Parathyroid adenoma (tissue), 2 donors: ENCODE data around the gene CALCOCO1.

ENCODE experiments used
- H2AFZ ChIP-seq: fragments of 300-600 bp; sonication (generic); one replicate; pipeline ENCODE4 v1.7.0; 2017; ENCODE audit warnings: antibody characterized with exemption, mild to moderate bottlenecking
- H3K27ac ChIP-seq: fragments of 300-600 bp; sonication (generic); one replicate; pipeline ENCODE4 v1.7.0; 2017
- H3K27me3 ChIP-seq: fragments of 300-600 bp; sonication (generic); one replicate; pipeline ENCODE4 v1.7.0; 2017; ENCODE audit warnings: low read length; ENCODE audit not compliant: control insufficient read depth, insufficient read depth
- H3K36me3 ChIP-seq: fragments of 300-600 bp; sonication (generic); one replicate; pipeline ENCODE4 v1.7.0; 2017; ENCODE audit warnings: low read length; ENCODE audit not compliant: control insufficient read depth, insufficient read depth
- H3K4me1 ChIP-seq: fragments of 300-600 bp; sonication (generic); one replicate; pipeline ENCODE4 v1.7.0; 2017; ENCODE audit warnings: control low read depth
- H3K4me2 ChIP-seq: fragments of 300-600 bp; sonication (generic); one replicate; pipeline ENCODE4 v1.7.0; 2017; ENCODE audit warnings: low read length
- H3K4me3 ChIP-seq: fragments of 300-600 bp; sonication (generic); one replicate; pipeline ENCODE4 v1.7.0; 2017; ENCODE audit warnings: low read depth, low read length
- H3K79me2 ChIP-seq: fragments of 300-600 bp; sonication (generic); one replicate; pipeline ENCODE4 v1.7.0; 2017; ENCODE audit warnings: control low read depth
- H3K9ac ChIP-seq: fragments of 300-600 bp; sonication (generic); one replicate; pipeline ENCODE4 v1.7.0; 2017; ENCODE audit warnings: mild to moderate bottlenecking
- H3K9me3 ChIP-seq: fragments of 300-600 bp; sonication (generic); one replicate; pipeline ENCODE4 v1.7.0; 2017; ENCODE audit warnings: low read length; ENCODE audit not compliant: control insufficient read depth
- TF ChIP-seq, protein P1 (sequence below): fragments of 300-600 bp; sonication (generic); IDR thresholded peaks from one replicate; pipeline ENCODE4 v1.7.0; 2017; ENCODE audit warnings: antibody characterized with exemption, mild to moderate bottlenecking
- donor health status: primary hyperparathyroidism.

The CALCOCO1 gene

DNA sequence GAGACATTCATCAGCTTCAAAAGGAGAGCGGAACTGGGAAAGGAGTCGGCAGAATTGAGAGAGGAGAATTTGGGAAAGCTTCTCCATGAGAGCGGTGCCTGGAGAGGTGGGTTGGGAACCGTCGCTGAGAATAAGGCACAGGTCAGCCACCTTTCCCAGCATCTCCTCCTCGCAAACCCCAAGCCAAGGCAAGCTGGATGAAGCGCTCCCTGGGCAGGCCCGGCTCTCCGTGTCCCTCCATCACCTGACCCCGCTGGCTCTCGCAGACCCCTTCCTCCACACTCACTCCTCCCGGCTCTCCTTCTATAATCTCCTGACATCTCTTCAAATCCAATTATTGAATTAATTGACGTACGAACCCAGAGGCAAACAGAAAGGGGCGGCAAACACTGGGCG, 32.5 kb downstream of the CALCOCO1 start:
- Histone ChIP-seq H3K27ac (no peak overlapping the region), H3K9ac (no peak overlapping the region), H3K36me3 (no peaks in the 10 kb centered on the region), H3K4me1 (no peaks in the 10 kb centered on the region), H3K4me2 (no peak overlapping the region), H3K4me3 (no peak overlapping the region), H3K27me3 (no peaks in the 10 kb centered on the region), H2AFZ (no peak overlapping the region), H3K9me3 (no peaks in the 10 kb centered on the region), H3K79me2 (no peaks in the 10 kb centered on the region)
- TF ChIP-seq, protein P1, sequence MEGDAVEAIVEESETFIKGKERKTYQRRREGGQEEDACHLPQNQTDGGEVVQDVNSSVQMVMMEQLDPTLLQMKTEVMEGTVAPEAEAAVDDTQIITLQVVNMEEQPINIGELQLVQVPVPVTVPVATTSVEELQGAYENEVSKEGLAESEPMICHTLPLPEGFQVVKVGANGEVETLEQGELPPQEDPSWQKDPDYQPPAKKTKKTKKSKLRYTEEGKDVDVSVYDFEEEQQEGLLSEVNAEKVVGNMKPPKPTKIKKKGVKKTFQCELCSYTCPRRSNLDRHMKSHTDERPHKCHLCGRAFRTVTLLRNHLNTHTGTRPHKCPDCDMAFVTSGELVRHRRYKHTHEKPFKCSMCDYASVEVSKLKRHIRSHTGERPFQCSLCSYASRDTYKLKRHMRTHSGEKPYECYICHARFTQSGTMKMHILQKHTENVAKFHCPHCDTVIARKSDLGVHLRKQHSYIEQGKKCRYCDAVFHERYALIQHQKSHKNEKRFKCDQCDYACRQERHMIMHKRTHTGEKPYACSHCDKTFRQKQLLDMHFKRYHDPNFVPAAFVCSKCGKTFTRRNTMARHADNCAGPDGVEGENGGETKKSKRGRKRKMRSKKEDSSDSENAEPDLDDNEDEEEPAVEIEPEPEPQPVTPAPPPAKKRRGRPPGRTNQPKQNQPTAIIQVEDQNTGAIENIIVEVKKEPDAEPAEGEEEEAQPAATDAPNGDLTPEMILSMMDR = no peak

DNA sequence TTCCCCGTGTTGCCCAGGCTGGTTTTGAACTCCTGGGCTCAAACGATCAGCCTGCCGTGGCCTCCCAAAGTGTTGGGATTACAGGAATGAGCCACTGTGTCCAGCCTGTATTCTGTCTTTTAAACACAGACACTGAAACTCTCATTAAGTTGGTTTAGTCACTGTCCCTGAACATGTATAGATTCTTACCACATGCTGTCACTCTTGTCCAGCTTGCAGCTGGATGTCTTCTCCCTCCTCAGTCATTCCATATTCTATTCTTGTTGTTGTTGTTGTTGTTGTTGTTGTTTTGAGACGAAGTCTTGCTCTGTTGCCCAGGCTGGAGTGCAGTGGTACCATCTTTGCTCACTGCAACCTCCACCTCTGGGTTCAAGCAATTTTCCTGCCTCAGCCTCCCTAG, 39.1 kb downstream of the CALCOCO1 start:
- no peak overlapping the region for H2AFZ ChIP-seq
- no peak overlapping the region for H3K4me3 ChIP-seq
- H3K36me3 ChIP-seq = no peaks in the 10 kb centered on the region
- H3K79me2 ChIP-seq = no peaks in the 10 kb centered on the region
- no peak overlapping the region for H3K4me2 ChIP-seq
- no peak overlapping the region for H3K27ac ChIP-seq
- no peaks in the 10 kb centered on the region for H3K9me3 ChIP-seq
- no peak overlapping the region for H3K9ac ChIP-seq
- TF ChIP-seq, protein P1 = no peak
- H3K27me3 ChIP-seq = no peaks in the 10 kb centered on the region
- H3K4me1 ChIP-seq = no peaks in the 10 kb centered on the region

DNA sequence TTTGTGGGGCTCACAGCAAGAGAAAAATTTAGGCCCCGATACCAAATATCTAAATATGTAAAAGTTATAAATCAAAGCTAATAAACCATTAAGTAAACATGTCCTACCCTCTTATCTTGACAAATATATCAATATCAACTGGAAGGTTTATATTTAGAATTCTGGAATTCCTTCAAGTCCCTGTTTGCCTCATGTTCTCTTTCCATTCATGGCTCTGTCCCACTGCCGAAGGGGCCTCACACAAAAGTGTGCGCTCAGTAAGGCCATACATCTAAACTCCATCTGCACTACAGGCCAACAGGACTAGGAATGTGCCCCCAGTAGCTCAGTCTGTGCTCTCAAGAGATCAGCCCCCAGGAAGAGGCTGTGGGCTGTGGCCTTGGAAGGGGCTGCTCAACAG, 40.8 kb downstream of the CALCOCO1 start:
- H3K4me3 ChIP-seq = no peak overlapping the region
- H3K27ac ChIP-seq = no peak overlapping the region
- no peaks in the 10 kb centered on the region for H3K9me3 ChIP-seq
- no peaks in the 10 kb centered on the region for H3K79me2 ChIP-seq
- no peak overlapping the region for H2AFZ ChIP-seq
- no peaks in the 10 kb centered on the region for H3K27me3 ChIP-seq
- H3K4me1 ChIP-seq = no peaks in the 10 kb centered on the region
- no peak overlapping the region for H3K4me2 ChIP-seq
- H3K9ac ChIP-seq = no peak overlapping the region
- no peaks in the 10 kb centered on the region for H3K36me3 ChIP-seq
- TF ChIP-seq, protein P1 = no peak

DNA sequence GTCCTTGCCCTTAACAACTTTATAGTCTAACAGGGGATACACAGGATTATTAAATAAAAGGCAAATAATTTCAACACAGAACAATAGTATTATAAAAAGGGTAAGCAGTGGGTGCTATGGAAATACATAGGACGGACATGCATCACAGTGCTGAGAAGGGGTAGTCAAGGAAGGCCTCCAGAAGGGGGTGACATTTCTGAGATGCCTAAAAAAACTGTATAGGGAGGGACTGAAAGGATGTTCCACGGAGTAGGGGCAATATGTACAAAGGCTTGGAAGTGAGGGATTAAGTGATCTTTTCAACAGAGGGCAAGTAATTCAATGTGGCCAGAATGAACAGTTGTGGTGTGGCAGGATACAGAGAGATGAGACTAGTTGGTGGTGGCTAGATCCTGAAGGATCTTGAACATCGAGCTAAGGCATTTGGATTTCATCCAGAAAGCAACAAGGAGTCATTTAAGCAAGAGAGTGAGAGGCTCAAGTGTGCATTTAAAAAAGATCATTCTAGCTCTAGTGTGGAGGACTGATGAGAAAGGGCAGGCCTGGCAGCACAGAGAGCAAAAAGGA, 42.5 kb downstream of the CALCOCO1 start:
- no peaks in the 10 kb centered on the region for H3K36me3 ChIP-seq
- H3K4me2 ChIP-seq = no peak overlapping the region
- no peak overlapping the region for H3K4me3 ChIP-seq
- no peaks in the 10 kb centered on the region for H3K79me2 ChIP-seq
- H3K9me3 ChIP-seq = no peaks in the 10 kb centered on the region
- no peaks in the 10 kb centered on the region for H3K27me3 ChIP-seq
- no peak overlapping the region for H3K27ac ChIP-seq
- TF ChIP-seq, protein P1 = no peak
- no peak overlapping the region for H2AFZ ChIP-seq
- no peak overlapping the region for H3K9ac ChIP-seq
- H3K4me1 ChIP-seq = no peaks in the 10 kb centered on the region

DNA sequence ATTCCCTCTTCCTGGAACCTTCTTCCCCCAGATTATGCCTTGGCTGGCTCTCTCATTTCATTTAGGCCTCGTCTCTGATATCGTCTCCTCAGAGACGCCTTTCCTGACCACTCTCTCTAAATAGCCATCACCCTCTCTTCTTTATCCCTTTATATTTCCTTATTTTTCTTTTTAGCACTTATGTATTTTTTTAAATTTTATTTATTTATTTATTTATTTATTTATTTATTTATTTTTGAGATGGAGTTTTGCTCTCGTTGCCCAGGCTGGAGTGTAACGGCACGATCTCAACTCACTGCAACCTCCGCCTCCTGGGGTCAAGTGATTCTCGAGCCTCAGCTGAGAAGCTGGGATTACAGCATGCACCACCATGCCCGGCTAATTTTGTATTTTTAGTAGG, 43.3 kb downstream of the CALCOCO1 start:
- Histone ChIP-seq H3K27me3 (no peaks in the 10 kb centered on the region), H3K27ac (no peak overlapping the region), H3K79me2 (no peaks in the 10 kb centered on the region), H3K4me1 (no peaks in the 10 kb centered on the region), H3K4me3 (no peak overlapping the region), H3K9me3 (no peaks in the 10 kb centered on the region), H3K9ac (no peak overlapping the region), H3K36me3 (no peaks in the 10 kb centered on the region), H3K4me2 (no peak overlapping the region), H2AFZ (no peak overlapping the region)
- TF ChIP-seq, protein P1 = no peak
